ENCODE measurements around the gene KCNIP1. TPM values are rescaled to one million over a fixed set of nuclear protein-coding genes. Genes with fewer than 3 reads are reported as not detected.

Gene KCNIP1
- total RNA-seq, 1 donor from 2014 or later: 0.45 TPM

DNA sequence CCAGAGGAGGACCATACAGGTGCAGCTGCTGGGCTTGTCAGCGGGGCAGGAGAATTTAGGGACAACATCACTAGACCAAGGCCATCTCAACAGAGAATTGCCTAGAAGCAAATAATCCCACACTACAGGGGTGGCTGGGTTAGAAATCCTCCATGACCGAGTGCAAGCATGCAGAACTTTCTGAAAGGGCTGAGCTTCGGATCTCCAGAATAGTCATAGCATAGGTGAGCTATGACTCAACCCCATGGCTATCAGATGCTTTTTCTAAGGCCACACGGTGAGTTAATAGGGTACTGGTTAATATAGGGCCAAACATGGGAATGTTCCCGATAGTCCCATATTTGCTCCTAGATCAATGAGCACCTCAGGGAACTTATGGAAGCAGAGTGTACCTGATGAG, 4.2 kb downstream of the KCNIP1 start:
- H3K4me3 ChIP-seq (ENCODE audit: insufficient read depth, low read depth, low read length): no peak overlapping the region
- no peaks in the 10 kb centered on the region for H4K20me1 ChIP-seq (ENCODE audit: insufficient read depth, low read length)
- no peak overlapping the region for H2AFZ ChIP-seq (ENCODE audit: low read depth, low read length)
- no peak overlapping the region for H3K27ac Mint-ChIP-seq (ENCODE audit: unreplicated experiment)
- FAIRE-seq: no peak
- H3K9me3 Mint-ChIP-seq (ENCODE audit: unreplicated experiment): no peaks in the 10 kb centered on the region
- DNase-seq (ENCODE audit: low read depth): no peak
- no peaks in the 10 kb centered on the region for H3K9me3 ChIP-seq (ENCODE audit: insufficient read depth, low read depth, low read length)
- no peaks in the 10 kb centered on the region for H3K36me3 ChIP-seq (ENCODE audit: insufficient read depth, low read length)
- H3K27ac ChIP-seq (ENCODE audit: low read depth, low read length): no peak overlapping the region
- no peaks in the 10 kb centered on the region for H3K36me3 Mint-ChIP-seq (ENCODE audit: low read depth, unreplicated experiment)
- TF ChIP-seq, protein P1, sequence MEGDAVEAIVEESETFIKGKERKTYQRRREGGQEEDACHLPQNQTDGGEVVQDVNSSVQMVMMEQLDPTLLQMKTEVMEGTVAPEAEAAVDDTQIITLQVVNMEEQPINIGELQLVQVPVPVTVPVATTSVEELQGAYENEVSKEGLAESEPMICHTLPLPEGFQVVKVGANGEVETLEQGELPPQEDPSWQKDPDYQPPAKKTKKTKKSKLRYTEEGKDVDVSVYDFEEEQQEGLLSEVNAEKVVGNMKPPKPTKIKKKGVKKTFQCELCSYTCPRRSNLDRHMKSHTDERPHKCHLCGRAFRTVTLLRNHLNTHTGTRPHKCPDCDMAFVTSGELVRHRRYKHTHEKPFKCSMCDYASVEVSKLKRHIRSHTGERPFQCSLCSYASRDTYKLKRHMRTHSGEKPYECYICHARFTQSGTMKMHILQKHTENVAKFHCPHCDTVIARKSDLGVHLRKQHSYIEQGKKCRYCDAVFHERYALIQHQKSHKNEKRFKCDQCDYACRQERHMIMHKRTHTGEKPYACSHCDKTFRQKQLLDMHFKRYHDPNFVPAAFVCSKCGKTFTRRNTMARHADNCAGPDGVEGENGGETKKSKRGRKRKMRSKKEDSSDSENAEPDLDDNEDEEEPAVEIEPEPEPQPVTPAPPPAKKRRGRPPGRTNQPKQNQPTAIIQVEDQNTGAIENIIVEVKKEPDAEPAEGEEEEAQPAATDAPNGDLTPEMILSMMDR (IDR thresholded peaks at IDR 0.05; ENCODE audit: insufficient read depth, low read depth, low read length): no peak
- no peak for TF ChIP-seq EZH2 (IDR thresholded peaks at IDR 0.05; ENCODE audit: insufficient read depth, low read length)
- no peak overlapping the region for H3K9ac ChIP-seq (ENCODE audit: low read length)
- peaks cover 33% of the 10 kb centered on the region for H3K27me3 Mint-ChIP-seq (ENCODE audit: low read depth, unreplicated experiment)
- no peaks in the 10 kb centered on the region for H3K79me2 ChIP-seq (ENCODE audit: insufficient read depth, low read length)
- H3K4me2 ChIP-seq (ENCODE audit: low read length): peak overlapping the region; percentile 27
- peaks cover 16% of the 10 kb centered on the region for H3K4me1 Mint-ChIP-seq (ENCODE audit: low read depth, unreplicated experiment)
- H3K4me3 Mint-ChIP-seq (ENCODE audit: unreplicated experiment): no peak overlapping the region
- H3K4me1 ChIP-seq (ENCODE audit: insufficient read depth, low read length): no peaks in the 10 kb centered on the region
- H3K27me3 ChIP-seq (ENCODE audit: insufficient read depth, low read length): peaks cover 23% of the 10 kb centered on the region

DNA sequence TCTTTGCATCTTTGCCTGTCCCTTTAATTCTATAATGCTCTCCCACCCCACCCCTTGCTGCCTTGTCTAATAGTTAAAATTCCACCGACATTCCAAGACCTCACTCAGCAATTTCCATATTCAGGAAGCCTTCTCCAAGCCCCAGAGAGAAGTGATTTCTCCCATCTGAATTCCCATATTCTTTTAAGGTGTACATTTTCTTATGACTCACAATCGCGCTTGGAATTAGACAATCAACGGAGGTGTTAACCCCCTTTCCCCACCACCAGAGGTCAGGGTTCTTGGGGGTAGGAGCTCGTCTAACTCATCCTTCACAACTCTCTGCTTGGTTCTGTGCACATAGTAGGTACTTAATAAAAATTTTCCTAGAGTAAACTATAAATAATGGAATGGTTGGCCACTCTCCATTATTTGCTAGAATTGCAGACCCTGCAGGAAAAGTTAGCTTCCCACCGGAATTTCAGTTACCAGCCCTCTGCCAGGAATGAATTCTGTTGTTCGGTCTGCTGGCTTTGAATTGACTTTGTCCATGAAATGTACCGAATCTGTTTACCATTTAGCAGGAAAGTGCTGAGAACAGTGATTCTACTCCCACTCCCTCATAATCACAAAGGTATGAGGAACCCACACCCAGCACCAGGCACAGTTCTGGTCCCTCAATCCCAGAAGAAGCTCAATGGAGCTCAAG, 5.0 kb downstream of the KCNIP1 start:
- peaks cover 34% of the 10 kb centered on the region for H3K27me3 Mint-ChIP-seq (ENCODE audit: low read depth, unreplicated experiment)
- no peaks in the 10 kb centered on the region for H3K36me3 Mint-ChIP-seq (ENCODE audit: low read depth, unreplicated experiment)
- no peaks in the 10 kb centered on the region for H3K9me3 ChIP-seq (ENCODE audit: insufficient read depth, low read depth, low read length)
- no peaks in the 10 kb centered on the region for H4K20me1 ChIP-seq (ENCODE audit: insufficient read depth, low read length)
- H3K4me3 Mint-ChIP-seq (ENCODE audit: unreplicated experiment): no peak overlapping the region
- no peaks in the 10 kb centered on the region for H3K9me3 Mint-ChIP-seq (ENCODE audit: unreplicated experiment)
- H3K4me3 ChIP-seq (ENCODE audit: insufficient read depth, low read depth, low read length): no peak overlapping the region
- H3K4me2 ChIP-seq (ENCODE audit: low read length): peak overlapping the region; percentile 27
- no peak overlapping the region for H3K27ac Mint-ChIP-seq (ENCODE audit: unreplicated experiment)
- no peak for DNase-seq (ENCODE audit: low read depth)
- no peaks in the 10 kb centered on the region for H3K4me1 ChIP-seq (ENCODE audit: insufficient read depth, low read length)
- TF ChIP-seq, protein P1 (IDR thresholded peaks at IDR 0.05; ENCODE audit: insufficient read depth, low read depth, low read length): no peak
- TF ChIP-seq EZH2 (IDR thresholded peaks at IDR 0.05; ENCODE audit: insufficient read depth, low read length): no peak
- no peak overlapping the region for H3K27ac ChIP-seq (ENCODE audit: low read depth, low read length)
- FAIRE-seq: no peak
- no peak overlapping the region for H3K9ac ChIP-seq (ENCODE audit: low read length)
- no peaks in the 10 kb centered on the region for H3K36me3 ChIP-seq (ENCODE audit: insufficient read depth, low read length)
- H3K4me1 Mint-ChIP-seq (ENCODE audit: low read depth, unreplicated experiment): peaks cover 16% of the 10 kb centered on the region
- peaks cover 20% of the 10 kb centered on the region for H3K27me3 ChIP-seq (ENCODE audit: insufficient read depth, low read length)
- no peak overlapping the region for H2AFZ ChIP-seq (ENCODE audit: low read depth, low read length)
- no peaks in the 10 kb centered on the region for H3K79me2 ChIP-seq (ENCODE audit: insufficient read depth, low read length)

DNA sequence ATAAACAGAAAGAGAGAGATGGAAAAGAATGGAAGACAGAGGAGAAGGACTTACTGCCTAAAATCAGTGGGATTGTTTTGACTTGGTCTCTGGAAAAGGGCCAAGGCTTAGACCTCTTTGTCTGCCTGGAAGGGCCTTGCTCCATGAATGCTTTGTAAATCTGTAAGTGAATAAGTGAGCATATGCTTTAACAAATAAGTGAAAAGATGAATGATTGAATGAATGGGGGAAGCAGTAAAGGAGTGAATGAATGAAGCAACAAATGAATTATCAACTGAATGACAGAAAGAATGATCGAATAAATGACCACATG, 5.5 kb downstream of the KCNIP1 start:
- no peak overlapping the region for H3K4me3 ChIP-seq (ENCODE audit: insufficient read depth, low read depth, low read length)
- H3K4me1 ChIP-seq (ENCODE audit: insufficient read depth, low read length): no peaks in the 10 kb centered on the region
- peaks cover 16% of the 10 kb centered on the region for H3K4me1 Mint-ChIP-seq (ENCODE audit: low read depth, unreplicated experiment)
- H3K27ac Mint-ChIP-seq (ENCODE audit: unreplicated experiment): no peak overlapping the region
- H3K27me3 Mint-ChIP-seq (ENCODE audit: low read depth, unreplicated experiment): peaks cover 34% of the 10 kb centered on the region
- no peak overlapping the region for H2AFZ ChIP-seq (ENCODE audit: low read depth, low read length)
- DNase-seq (ENCODE audit: low read depth): no peak
- H3K36me3 ChIP-seq (ENCODE audit: insufficient read depth, low read length): no peaks in the 10 kb centered on the region
- peaks cover 19% of the 10 kb centered on the region for H3K27me3 ChIP-seq (ENCODE audit: insufficient read depth, low read length)
- H3K9me3 ChIP-seq (ENCODE audit: insufficient read depth, low read depth, low read length): no peaks in the 10 kb centered on the region
- TF ChIP-seq EZH2 (IDR thresholded peaks at IDR 0.05; ENCODE audit: insufficient read depth, low read length): no peak
- TF ChIP-seq, protein P1 (IDR thresholded peaks at IDR 0.05; ENCODE audit: insufficient read depth, low read depth, low read length): no peak
- no peaks in the 10 kb centered on the region for H4K20me1 ChIP-seq (ENCODE audit: insufficient read depth, low read length)
- H3K79me2 ChIP-seq (ENCODE audit: insufficient read depth, low read length): no peaks in the 10 kb centered on the region
- H3K36me3 Mint-ChIP-seq (ENCODE audit: low read depth, unreplicated experiment): no peaks in the 10 kb centered on the region
- FAIRE-seq: no peak
- no peak overlapping the region for H3K4me3 Mint-ChIP-seq (ENCODE audit: unreplicated experiment)
- no peak overlapping the region for H3K27ac ChIP-seq (ENCODE audit: low read depth, low read length)
- H3K9me3 Mint-ChIP-seq (ENCODE audit: unreplicated experiment): no peaks in the 10 kb centered on the region
- H3K4me2 ChIP-seq (ENCODE audit: low read length): no peak overlapping the region
- no peak overlapping the region for H3K9ac ChIP-seq (ENCODE audit: low read length)
